Tibial nerve (tissue), 4 donors: ENCODE results near the gene DPCD. TPM values are rescaled to one million over a fixed set of nuclear protein-coding genes. Genes with fewer than 3 reads are reported as not detected.
"Not testable (repeated sequence)": the region's sequence is repeated elsewhere in the genome, so short reads cannot be mapped to it uniquely, and the experiment has no call there.

Source experiments
- DNase-seq, 2 donors: peaks; one replicate each; pipeline ENCODE4 v3.0.0-alpha.2; 2019; ENCODE audit warnings: low spot score in 2 of 2
- H3K27ac ChIP-seq, 4 donors: fragments of 200-600 bp; sonication (generic) in 3 of 4; one replicate each; pipeline ENCODE4 v1.5.1; 2017 to 2019; ENCODE audit warnings: mild to moderate bottlenecking in 1 of 4
- H3K27me3 ChIP-seq, 2 donors: fragments of 200-600 bp; sonication (generic) in 1 of 2; one replicate each; pipeline versions ENCODE4 v1.5.1 to v1.6.0; 2017 to 2019
- H3K36me3 ChIP-seq, 3 donors: fragments of 200-600 bp; sonication (generic); one replicate each; pipeline ENCODE4 v1.5.1; 2018 to 2019
- H3K4me1 ChIP-seq, 4 donors: fragments of 200-600 bp; sonication (generic) in 3 of 4; one replicate each; pipeline ENCODE4 v1.5.1; 2017 to 2019
- H3K4me3 ChIP-seq, 4 donors: fragments of 200-600 bp; sonication (generic) in 3 of 4; one replicate each; pipeline ENCODE4 v1.5.1; 2017 to 2019; ENCODE audit warnings: mild to moderate bottlenecking in 1 of 4, moderate library complexity in 1 of 4
- H3K9me3 ChIP-seq, 4 donors: fragments of 200-600 bp; sonication (generic) in 3 of 4; one replicate each; pipeline ENCODE4 v1.5.1; 2017 to 2019
- CTCF ChIP-seq, 5 experiments: fragments of 200-600 bp in 3 of 5; fragments of 450-650 bp in 2 of 5; sonication (generic) in 3 of 5; IDR thresholded peaks; one replicate each; pipeline ENCODE4 v1.5.1; 2016 to 2019; ENCODE audit warnings: antibody characterized with exemption in 5 of 5, mild to moderate bottlenecking in 3 of 5, moderate library complexity in 2 of 5
- EP300 ChIP-seq, 2 donors: sonication (generic); formaldehyde crosslinking; IDR thresholded peaks; one replicate each; pipeline ENCODE4 v1.6.1; 2017; ENCODE audit warnings: antibody characterized with exemption in 2 of 2, mild to moderate bottlenecking in 1 of 2
- POLR2A ChIP-seq, 2 donors: fragments of 450-650 bp; IDR thresholded peaks; one replicate each; pipeline ENCODE4 v1.6.1; 2017; ENCODE audit warnings: antibody characterized with exemption in 2 of 2, mild to moderate bottlenecking in 2 of 2, moderate library complexity in 2 of 2
- WGBS, 2 donors: methylation state at CpG; one replicate each; pipeline ENCODE4 v1.1.5; 2018; 5-methylcytosine and 5-hydroxymethylcytosine counted together
- total RNA-seq, 4 donors: library from RNA; depleted of rRNA; stranded (reverse); fragments of >200 nt; gene quantifications; one replicate each; pipeline ENCODE4 v1.1.0, GENCODE V29; 2016

DPCD gene
- total RNA-seq, 4 donors from 2014 or later, result 6.0 to 28.5 (median 16.3) TPM

- TF ChIP-seq POLR2A (IDR thresholded peaks at IDR 0.05) (no peak), EP300 (IDR thresholded peaks at IDR 0.05) (no peak), CTCF (IDR thresholded peaks at IDR 0.05) (no peak)
- Histone ChIP-seq H3K4me1 (no peaks in the 10 kb centered on the region), H3K27me3 (no peaks in the 10 kb centered on the region), H3K36me3 (peaks cover 0 to 93% (median 18%) of the 10 kb centered on the region in 3 donors), H3K9me3 (no peaks in the 10 kb centered on the region), H3K27ac (no peak overlapping the region), H3K4me3 (no peak overlapping the region)
- WGBS, 2 donors, result 76 to 80% methylated on average over 9 to 10 of the region's 10 CpGs
- no peak for DNase-seq
These were observed 7.4 kb upstream of the DPCD start for GRCh38 chr10:101580486-101581399.

GRCh38 chr10:101585841-101586240 lies 2.3 kb upstream of the DPCD start:
- TF ChIP-seq CTCF (IDR thresholded peaks at IDR 0.05) (no peak), POLR2A (IDR thresholded peaks at IDR 0.05) (no peak), EP300 (IDR thresholded peaks at IDR 0.05) (no peak)
- Histone ChIP-seq H3K36me3 (peaks cover 0 to 54% (median 9%) of the 10 kb centered on the region in 3 donors), H3K9me3 (no peaks in the 10 kb centered on the region), H3K4me1 (peaks cover 0 to 29% (median 15%) of the 10 kb centered on the region in 4 donors), H3K27me3 (no peaks in the 10 kb centered on the region), H3K27ac (no peak overlapping the region), H3K4me3 (no peak overlapping the region)
- DNase-seq, result no peak
- 91 to 95% methylated on average over 9 of the region's 9 CpGs for WGBS, 2 donors

- TF ChIP-seq EP300 (IDR thresholded peaks at IDR 0.05) (no peak), CTCF (IDR thresholded peaks at IDR 0.05) (no peak), POLR2A (IDR thresholded peaks at IDR 0.05) (no peak)
- 70 to 73% methylated on average over 5 of the region's 5 CpGs for WGBS, 2 donors
These were observed 758 bp downstream of the DPCD start for GRCh38 chr10:101588879-101589278.

GRCh38 chr10:101593331-101593730 lies 5.2 kb downstream of the DPCD start:
- peaks cover 0 to 20% (median 7%) of the 10 kb centered on the region in 4 donors for H3K4me1 ChIP-seq
- not testable (repeated sequence) for H3K4me3 ChIP-seq, H3K27ac ChIP-seq, H3K9me3 ChIP-seq, H3K27me3 ChIP-seq, H3K36me3 ChIP-seq, DNase-seq
- WGBS, 2 donors, result 67 to 71% methylated on average over 2 of the region's 2 CpGs

More at GRCh38 chr10:101588879-101589278, 758 bp downstream of the DPCD start:
- DNase-seq, result no peak
- Histone ChIP-seq H3K9me3 (no peaks in the 10 kb centered on the region), H3K4me1 (peaks cover 0 to 29% (median 17%) of the 10 kb centered on the region in 4 donors), H3K27ac (no peak overlapping the region), H3K27me3 (no peaks in the 10 kb centered on the region), H3K36me3 (peaks cover 0 to 24% (median 0%) of the 10 kb centered on the region in 3 donors), H3K4me3 (peak overlapping the region in 3 of 4 donors; percentile 62 to 88 (median 72))

GRCh38 chr10:101595591-101596433 lies 7.7 kb downstream of the DPCD start:
- TF ChIP-seq POLR2A (IDR thresholded peaks at IDR 0.05) (no peak), EP300 (IDR thresholded peaks at IDR 0.05) (no peak), CTCF (IDR thresholded peaks at IDR 0.05) (no peak)
- DNase-seq, result no peak
- peaks cover 0 to 2% (median 0%) of the 10 kb centered on the region in 3 donors for H3K36me3 ChIP-seq
- 60 to 63% methylated on average over 13 of the region's 13 CpGs for WGBS, 2 donors
- peaks cover 0 to 6% (median 2%) of the 10 kb centered on the region in 4 donors for H3K4me1 ChIP-seq
- no peaks in the 10 kb centered on the region for H3K27me3 ChIP-seq
- no peaks in the 10 kb centered on the region for H3K9me3 ChIP-seq
- no peak overlapping the region for H3K27ac ChIP-seq
- H3K4me3 ChIP-seq, result no peak overlapping the region
